Urinary bladder (tissue), 4 donors: ENCODE results near the gene BAMBI. TPM values are rescaled to one million over a fixed set of nuclear protein-coding genes. Genes with fewer than 3 reads are reported as not detected.

ENCODE experiments used
- DNase-seq: peaks from one replicate; pipeline ENCODE4 v3.0.0-alpha.2; 2015; ENCODE audit errors: extremely low spot score
- H3K27ac ChIP-seq: one replicate; pipeline ENCODE4 v1.5.1; 2013; ENCODE audit warnings: low read depth, mild to moderate bottlenecking, moderate library complexity
- H3K36me3 ChIP-seq: one replicate; pipeline ENCODE4 v1.6.1; 2013; ENCODE audit warnings: mild to moderate bottlenecking, moderate library complexity; ENCODE audit not compliant: insufficient read depth
- H3K4me1 ChIP-seq: one replicate; pipeline ENCODE4 v1.6.1; 2013; ENCODE audit warnings: mild to moderate bottlenecking, moderate library complexity; ENCODE audit not compliant: insufficient read depth
- H3K4me3 ChIP-seq: one replicate; pipeline ENCODE4 v1.5.1; 2013; ENCODE audit warnings: low read depth, low read length
- WGBS: extraction: QIAGEN DNeasy Blood & Tissue Kit; methylation state at CpG from one replicate; pipeline ENCODE4 v1.1.7; 2013; 5-methylcytosine and 5-hydroxymethylcytosine counted together
- polyA plus RNA-seq: library from polyadenylated mRNA; stranded (reverse); fragments of 200-250 nt; gene quantifications from one replicate; pipeline ENCODE4 v1.2.3, GENCODE V29; 2013
- total RNA-seq: library from RNA; depleted of rRNA; stranded (reverse); fragments of >200 nt; gene quantifications from one replicate; pipeline ENCODE4 v1.2.3, GENCODE V29; 2014
- donor health status: healthy with polysubstance abuse.
- donor health status: healthy.

Gene BAMBI
- total and polyA plus RNA-seq, 2 donors = 27.0 to 33.7 TPM

GRCh38 chr10:28704464-28705161, 27.3 kb downstream of the BAMBI start:
- 30% methylated on average over 12 of the region's 12 CpGs for WGBS
- Histone ChIP-seq H3K4me1 (no peaks in the 10 kb centered on the region), H3K36me3 (no peaks in the 10 kb centered on the region), H3K27ac (no peak overlapping the region), H3K4me3 (no peak overlapping the region)
- no peak for DNase-seq

- 86% methylated on average over 8 of the region's 8 CpGs for WGBS
These were observed 28.2 kb downstream of the BAMBI start for GRCh38 chr10:28705472-28705871.

GRCh38 chr10:28709001-28709710, 31.8 kb downstream of the BAMBI start:
- no peak for DNase-seq
- Histone ChIP-seq H3K36me3 (no peaks in the 10 kb centered on the region), H3K27ac (no peak overlapping the region), H3K4me1 (no peaks in the 10 kb centered on the region), H3K4me3 (no peak overlapping the region)
- WGBS = 40% methylated on average over 9 of the region's 9 CpGs

More at GRCh38 chr10:28705472-28705871, 28.2 kb downstream of the BAMBI start:
- no peaks in the 10 kb centered on the region for H3K4me1 ChIP-seq
- H3K4me3 ChIP-seq = no peak overlapping the region
- no peak overlapping the region for H3K27ac ChIP-seq
- H3K36me3 ChIP-seq = no peaks in the 10 kb centered on the region
- no peak for DNase-seq

GRCh38 chr10:28710202-28710886, 33.0 kb downstream of the BAMBI start:
- DNase-seq = no peak
- 50% methylated on average over 6 of the region's 6 CpGs for WGBS
- no peak overlapping the region for H3K4me3 ChIP-seq
- peak overlapping the region; percentile 54 for H3K27ac ChIP-seq
- H3K4me1 ChIP-seq = no peaks in the 10 kb centered on the region
- no peaks in the 10 kb centered on the region for H3K36me3 ChIP-seq

GRCh38 chr10:28711041-28711440, 33.7 kb downstream of the BAMBI start:
- Histone ChIP-seq H3K27ac (no peak overlapping the region), H3K4me1 (no peaks in the 10 kb centered on the region)
- WGBS = 96% methylated on average over 1 of the region's 1 CpG

GRCh38 chr10:28711776-28712175, 34.5 kb downstream of the BAMBI start:
- no peak overlapping the region for H3K27ac ChIP-seq
- H3K4me1 ChIP-seq = no peaks in the 10 kb centered on the region
- H3K4me3 ChIP-seq = no peak overlapping the region
- WGBS = 93% methylated on average over 3 of the region's 3 CpGs
- no peaks in the 10 kb centered on the region for H3K36me3 ChIP-seq
- no peak for DNase-seq

More at GRCh38 chr10:28711041-28711440, 33.7 kb downstream of the BAMBI start:
- no peak for DNase-seq
- H3K36me3 ChIP-seq = no peaks in the 10 kb centered on the region
- no peak overlapping the region for H3K4me3 ChIP-seq

GRCh38 chr10:28713626-28714352, 36.5 kb downstream of the BAMBI start:
- WGBS = 84% methylated on average over 10 of the region's 10 CpGs
- no peaks in the 10 kb centered on the region for H3K4me1 ChIP-seq
- DNase-seq = no peak
- no peak overlapping the region for H3K4me3 ChIP-seq
- H3K36me3 ChIP-seq = no peaks in the 10 kb centered on the region
- no peak overlapping the region for H3K27ac ChIP-seq

- Histone ChIP-seq H3K27ac (no peak overlapping the region), H3K4me1 (no peaks in the 10 kb centered on the region), H3K4me3 (no peak overlapping the region), H3K36me3 (no peaks in the 10 kb centered on the region)
- WGBS = 42% methylated on average over 7 of the region's 7 CpGs
- DNase-seq = no peak
These were observed 37.2 kb downstream of the BAMBI start for GRCh38 chr10:28714401-28715053.

- Histone ChIP-seq H3K36me3 (no peaks in the 10 kb centered on the region), H3K4me3 (no peak overlapping the region)
These were observed 37.9 kb downstream of the BAMBI start for GRCh38 chr10:28715246-28715645.

GRCh38 chr10:28715757-28716156, 38.4 kb downstream of the BAMBI start:
- Histone ChIP-seq H3K36me3 (no peaks in the 10 kb centered on the region), H3K4me1 (no peaks in the 10 kb centered on the region), H3K27ac (no peak overlapping the region), H3K4me3 (no peak overlapping the region)
- DNase-seq = no peak
- WGBS = 94% methylated on average over 2 of the region's 2 CpGs

More at GRCh38 chr10:28715246-28715645, 37.9 kb downstream of the BAMBI start:
- Histone ChIP-seq H3K27ac (no peak overlapping the region), H3K4me1 (no peaks in the 10 kb centered on the region)
- DNase-seq = no peak
- WGBS = 78% methylated on average over 4 of the region's 4 CpGs

GRCh38 chr10:28716748-28717147, 39.4 kb downstream of the BAMBI start:
- Histone ChIP-seq H3K4me1 (no peaks in the 10 kb centered on the region), H3K27ac (no peak overlapping the region), H3K36me3 (no peaks in the 10 kb centered on the region), H3K4me3 (no peak overlapping the region)
- WGBS = 96% methylated on average over 1 of the region's 1 CpG
- no peak for DNase-seq

GRCh38 chr10:28717656-28718201, 40.4 kb downstream of the BAMBI start:
- no peak for DNase-seq
- no peaks in the 10 kb centered on the region for H3K4me1 ChIP-seq
- H3K36me3 ChIP-seq = no peaks in the 10 kb centered on the region
- 79% methylated on average over 3 of the region's 3 CpGs for WGBS
- no peak overlapping the region for H3K4me3 ChIP-seq
- H3K27ac ChIP-seq = no peak overlapping the region
